Spleen (tissue), 7 donors: ENCODE measurements around the gene CAVIN4.

Source experiments
- CTCF ChIP-seq, 11 experiments: fragments of 200-600 bp in 7 of 11; fragments of 450-650 bp in 4 of 11; sonication (generic) in 4 of 11; IDR thresholded peaks in 8 of 11; conservative IDR thresholded peaks in 3 of 11; 1 replicate in 7 of 11; 2 replicates in 4 of 11; pipeline versions ENCODE4 v1.4.0 to v1.8.0; 2016 to 2021; ENCODE audit warnings: antibody characterized with exemption in 11 of 11, inconsistent platforms in 4 of 11, mild to moderate bottlenecking in 1 of 11
- POLR2A ChIP-seq, 3 donors: fragments of 450-650 bp; IDR thresholded peaks; one replicate each; pipeline ENCODE4 v1.5.1; 2017; ENCODE audit warnings: antibody characterized with exemption in 3 of 3, mild to moderate bottlenecking in 1 of 3
- POLR2AphosphoS5 ChIP-seq, 3 donors: sonication (generic); formaldehyde crosslinking; IDR thresholded peaks; one replicate each; pipeline ENCODE4 v1.5.1; 2017; ENCODE audit warnings: antibody characterized with exemption in 3 of 3
- donor health status: DM: no; HTN: no; CAD: no; lungs with moderate emphysema.
- donor health status: DM: no; HTN: no; CAD: no.
- donor health status: DM: no; HTN: no; CAD: no.

DNA sequence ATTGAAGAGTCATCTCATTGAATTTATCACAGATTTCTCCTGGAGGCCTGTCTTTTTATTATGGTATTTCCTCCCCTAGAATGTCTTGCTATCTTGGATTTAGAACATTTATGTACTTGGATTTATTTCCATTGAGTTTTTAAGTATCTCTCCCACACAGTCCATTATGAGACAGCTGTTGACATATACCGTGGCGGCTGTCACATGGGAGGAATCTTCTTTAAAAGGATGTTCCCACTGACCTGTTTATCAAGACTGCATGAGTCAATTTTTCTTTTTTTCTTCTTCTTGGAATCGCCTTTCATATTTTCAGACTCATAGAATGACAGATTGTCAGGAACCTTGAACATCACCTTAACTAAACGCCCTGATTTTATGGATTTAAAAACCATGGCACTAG is 2.9 kb upstream of the CAVIN4 start:
- no peak for TF ChIP-seq POLR2AphosphoS5 (IDR thresholded peaks at IDR 0.05)
- TF ChIP-seq CTCF (IDR thresholded peaks at IDR 0.05 in 8 of 11, conservative IDR thresholded peaks at IDR 0.05 in 3 of 11) = no peak
- no peak for TF ChIP-seq POLR2A (IDR thresholded peaks at IDR 0.05)
